HepG2 (cell line): ENCODE data around the gene TMEM256. TPM values are rescaled to one million over a fixed set of nuclear protein-coding genes. Genes with fewer than 3 reads are reported as not detected.
A peak's percentile ranks its signal among the peaks of the same experiment; 100 is the strongest.

ENCODE experiments used
- AKNA ChIP-seq: sonication (generic); formaldehyde crosslinking; IDR thresholded peaks from 2 replicates; pipeline ENCODE4 v1.4.0; 2020; ENCODE audit warnings: missing genetic modification reagents, borderline replicate concordance
- ARID3A ChIP-seq: IDR thresholded peaks from 2 replicates; pipeline ENCODE4 v1.6.1; 2012; ENCODE audit warnings: low read depth, low read length, improper control_type of control experiment
- DBP ChIP-seq: sonication (generic); formaldehyde crosslinking; IDR thresholded peaks from 2 replicates; pipeline ENCODE4 v1.4.0; 2020; ENCODE audit warnings: missing genetic modification reagents; ENCODE audit errors: not compliant biosample characterization
- FOXP4 ChIP-seq: sonication (generic); formaldehyde crosslinking; IDR thresholded peaks from 2 replicates; pipeline ENCODE4 v1.4.0; 2020; ENCODE audit warnings: missing genetic modification reagents
- ISX ChIP-seq: sonication (generic); formaldehyde crosslinking; conservative IDR thresholded peaks from 2 replicates; pipeline ENCODE4 v1.5.0; 2020; ENCODE audit warnings: missing genetic modification reagents
- MIER3 ChIP-seq: IDR thresholded peaks from 2 replicates; pipeline ENCODE4 v1.6.1; 2016; ENCODE audit warnings: missing compliant biosample characterization, borderline replicate concordance
- SMYD3 ChIP-seq: sonication (generic); formaldehyde crosslinking; IDR thresholded peaks from 2 replicates; pipeline ENCODE4 v1.8.1; 2023; ENCODE audit warnings: mild to moderate bottlenecking, missing genetic modification reagents
- THAP9 ChIP-seq: sonication (generic); formaldehyde crosslinking; IDR thresholded peaks from 2 replicates; pipeline ENCODE4; 2020; ENCODE audit warnings: missing genetic modification reagents, mild to moderate bottlenecking, borderline replicate concordance
- ZBTB1 ChIP-seq: sonication (generic); formaldehyde crosslinking; IDR thresholded peaks from 2 replicates; pipeline ENCODE4 v1.4.0; 2020; ENCODE audit warnings: missing genetic modification reagents, borderline replicate concordance
- ZFY ChIP-seq: sonication (generic); formaldehyde crosslinking; IDR thresholded peaks from 2 replicates; pipeline ENCODE4 v1.4.0; 2020; ENCODE audit warnings: missing genetic modification reagents
- ZFYVE20 ChIP-seq: sonication (generic); formaldehyde crosslinking; IDR thresholded peaks from 2 replicates; pipeline ENCODE4 v1.8.0; 2023; ENCODE audit warnings: low read depth, mild to moderate bottlenecking, moderate library complexity, missing genetic modification reagents, borderline replicate concordance
- ZNF296 ChIP-seq: sonication (generic); formaldehyde crosslinking; conservative IDR thresholded peaks from 2 replicates; pipeline ENCODE4 v1.5.0; 2020; ENCODE audit warnings: mild to moderate bottlenecking, missing genetic modification reagents
- ZNF510 ChIP-seq: sonication (generic); formaldehyde crosslinking; IDR thresholded peaks from 2 replicates; pipeline ENCODE4 v1.4.0; 2020; ENCODE audit warnings: low read depth, mild to moderate bottlenecking, missing genetic modification reagents
- ZNF784 ChIP-seq: sonication (generic); formaldehyde crosslinking; IDR thresholded peaks from 2 replicates; pipeline ENCODE4 v1.5.1; 2020; ENCODE audit warnings: missing genetic modification reagents, mild to moderate bottlenecking, borderline replicate concordance
- polyA plus RNA-seq, 8 experiments: library from polyadenylated mRNA; depleted of rRNA in 3 of 8; stranded (reverse) in 7 of 8; unstranded in 1 of 8; fragments of >200 nt; fragmentation: Illumina TruSeq in 4 of 8; extraction: Trizol in 4 of 8; gene quantifications; 2 replicates each; pipeline versions ENCODE4 v1.2.1 to v1.2.3, GENCODE V29; 2011 to 2016; ENCODE audit warnings: low read depth in 4 of 8, missing spikeins in 1 of 8, mixed read lengths in 1 of 8; ENCODE audit not compliant: insufficient read depth in 1 of 8
- total RNA-seq, 5 experiments: library from RNA; depleted of rRNA; stranded (reverse); fragments of >200 nt; fragmentation: Illumina TruSeq; extraction: Trizol; gene quantifications; 2 replicates each; pipeline ENCODE4 v1.2.3, GENCODE V29; 2016; ENCODE audit warnings: low read depth in 1 of 5

TMEM256 gene
- total and polyA plus RNA-seq, 2 of the 13 experiments (the other 11 are each of a cell fraction or from before 2014, with no cell fraction given), result 231 to 252 TPM

- TF ChIP-seq AKNA (CRISPR knock-in tag) (no peak), ISX (no peak), SMYD3 (no peak), THAP9 (CRISPR knock-in tag) (no peak), FOXP4 (peak; percentile 24; the same call in 1 of the 2 replicates), ZNF296 (CRISPR knock-in tag) (no peak), ARID3A (no peak), MIER3 (CRISPR knock-in tag) (no peak), ZNF784 (no peak), DBP (CRISPR knock-in tag) (no peak), ZFY (CRISPR knock-in tag) (peak; percentile 69), ZBTB1 (no peak), ZFYVE20 (no peak), ZNF510 (CRISPR knock-in tag) (peak; percentile 41; the same call in 1 of the 2 replicates)
These were observed 22.8 kb downstream of the TMEM256 start, which contains the start of gene TNK1 (continued) for GRCh38 chr17:7380855-7381683.
